ENCODE measurements around the gene GNL1.

DNA sequence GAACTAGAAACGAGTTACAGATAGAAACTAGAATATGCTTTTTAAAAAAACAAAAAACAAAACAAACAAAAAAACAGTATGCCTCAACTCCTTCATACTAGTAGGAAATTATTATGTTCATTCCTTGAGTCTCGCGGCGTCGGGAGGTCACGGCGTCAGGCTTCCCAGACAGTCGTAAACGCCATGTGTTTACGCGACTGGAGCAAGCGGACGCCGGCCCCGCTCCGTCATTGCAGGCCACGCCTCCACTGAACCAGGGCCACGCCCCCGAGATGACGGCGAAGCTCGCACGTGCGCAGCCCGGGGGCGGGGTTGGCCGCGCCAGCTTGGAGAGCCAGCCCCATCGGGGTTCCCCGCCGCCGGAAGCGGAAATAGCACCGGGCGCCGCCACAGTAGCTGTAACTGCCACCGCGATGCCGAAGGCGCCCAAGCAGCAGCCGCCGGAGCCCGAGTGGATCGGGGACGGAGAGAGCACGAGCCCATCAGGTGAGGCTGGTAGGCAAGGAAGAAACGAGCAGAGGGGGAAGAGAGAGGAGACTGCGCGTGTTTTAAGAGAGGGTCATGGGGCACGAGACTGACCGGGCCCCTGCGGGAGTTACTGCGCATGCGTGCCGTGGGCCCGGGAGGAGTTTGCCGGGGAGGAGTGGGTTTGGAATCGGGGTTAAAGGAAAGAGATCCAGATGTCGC lies 14.9 kb upstream of the GNL1 start, which contains the start of gene ABCF1:
- TF ChIP-seq, protein P1, sequence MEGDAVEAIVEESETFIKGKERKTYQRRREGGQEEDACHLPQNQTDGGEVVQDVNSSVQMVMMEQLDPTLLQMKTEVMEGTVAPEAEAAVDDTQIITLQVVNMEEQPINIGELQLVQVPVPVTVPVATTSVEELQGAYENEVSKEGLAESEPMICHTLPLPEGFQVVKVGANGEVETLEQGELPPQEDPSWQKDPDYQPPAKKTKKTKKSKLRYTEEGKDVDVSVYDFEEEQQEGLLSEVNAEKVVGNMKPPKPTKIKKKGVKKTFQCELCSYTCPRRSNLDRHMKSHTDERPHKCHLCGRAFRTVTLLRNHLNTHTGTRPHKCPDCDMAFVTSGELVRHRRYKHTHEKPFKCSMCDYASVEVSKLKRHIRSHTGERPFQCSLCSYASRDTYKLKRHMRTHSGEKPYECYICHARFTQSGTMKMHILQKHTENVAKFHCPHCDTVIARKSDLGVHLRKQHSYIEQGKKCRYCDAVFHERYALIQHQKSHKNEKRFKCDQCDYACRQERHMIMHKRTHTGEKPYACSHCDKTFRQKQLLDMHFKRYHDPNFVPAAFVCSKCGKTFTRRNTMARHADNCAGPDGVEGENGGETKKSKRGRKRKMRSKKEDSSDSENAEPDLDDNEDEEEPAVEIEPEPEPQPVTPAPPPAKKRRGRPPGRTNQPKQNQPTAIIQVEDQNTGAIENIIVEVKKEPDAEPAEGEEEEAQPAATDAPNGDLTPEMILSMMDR (IDR thresholded peaks at IDR 0.05), result no peak
- peak; percentile 75 to 92 (median 88) for TF ChIP-seq POLR2A (IDR thresholded peaks at IDR 0.05)
